ENCODE measurements around the gene CUL3. TPM values are rescaled to one million over a fixed set of nuclear protein-coding genes. Genes with fewer than 3 reads are reported as not detected.
"Not testable (repeated sequence)": the region's sequence is repeated elsewhere in the genome, so short reads cannot be mapped to it uniquely, and the experiment has no call there.

CUL3 gene
- total RNA-seq, 2 donors from 2014 or later: 26.5 to 33.3 TPM

DNA sequence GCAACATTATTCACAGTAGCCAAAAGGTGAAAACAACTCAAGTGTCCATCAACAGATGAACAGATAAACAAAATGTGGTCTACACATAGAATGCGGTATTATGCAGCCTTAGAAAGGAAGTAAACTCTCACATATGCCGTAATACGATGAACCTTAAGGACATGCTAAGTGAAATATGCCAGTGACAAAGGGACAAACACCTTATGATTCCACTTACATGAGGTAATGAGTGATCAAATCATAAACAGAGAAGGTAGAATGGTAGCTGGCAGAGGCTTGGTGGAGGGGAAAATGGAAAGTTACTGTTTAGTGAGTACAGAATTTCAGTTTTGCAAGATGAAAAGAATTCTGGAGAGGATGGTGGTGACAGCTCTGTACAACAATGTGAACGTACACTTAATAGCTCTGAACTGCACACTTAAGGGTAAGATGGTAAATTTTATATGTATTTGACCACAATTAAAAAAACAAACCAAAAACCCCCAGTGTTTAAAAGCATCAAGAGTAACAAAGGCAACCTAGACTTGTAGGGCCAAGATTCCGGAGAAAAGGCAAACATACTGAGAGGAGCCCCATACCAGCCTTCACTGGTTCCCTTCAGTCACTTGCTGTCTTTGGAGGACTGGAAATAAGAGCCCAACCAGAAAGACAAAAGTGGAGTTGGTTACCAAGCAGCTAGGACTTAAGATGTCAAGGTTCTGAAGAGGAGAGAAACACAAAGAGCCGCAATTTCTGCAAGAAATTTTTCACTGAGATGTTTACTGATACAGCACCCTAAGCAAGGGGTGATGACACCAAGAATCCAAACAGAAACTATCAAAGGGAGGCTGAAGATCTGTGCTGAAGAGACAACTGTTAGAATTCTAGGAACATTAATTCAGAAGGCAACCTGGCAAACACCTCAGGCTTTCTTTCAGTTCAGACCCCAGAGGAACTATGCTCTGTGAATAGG is 61.3 kb downstream of the CUL3 start:
- Histone ChIP-seq H3K4me1 (peaks cover 34% of the 10 kb centered on the region), H3K27ac (no peak overlapping the region)
- peak; percentile 12 for ATAC-seq

GRCh38 chr2:224522483-224522882 is 62.7 kb downstream of the CUL3 start:
- H3K4me3 ChIP-seq; H3K27ac ChIP-seq; H3K9me3 ChIP-seq; DNase-seq; H3K27me3 ChIP-seq; intact Hi-C loops (cut with DNase I); H3K36me3 ChIP-seq (replicated peaks in 1 of 2; ENCODE audit: insufficient read depth in 1 of 2, low read depth in 2 of 2); ATAC-seq: not testable (repeated sequence)
- 95 to 97% methylated on average over 10 of the region's 10 CpGs for WGBS, 2 donors
- H3K4me1 ChIP-seq: peaks cover 34% of the 10 kb centered on the region

More for the DNA sequence above, 61.3 kb downstream of the CUL3 start:
- Histone ChIP-seq H3K9me3 (no peaks in the 10 kb centered on the region), H3K36me3 (replicated peaks in 1 of 2; ENCODE audit: insufficient read depth in 1 of 2, low read depth in 2 of 2) (no peaks in the 10 kb centered on the region), H3K27me3 (no peaks in the 10 kb centered on the region), H3K4me3 (no peak overlapping the region)
- no peak for DNase-seq
- intact Hi-C loops (cut with DNase I): no loop called here
- TF ChIP-seq POLR2A (IDR thresholded peaks at IDR 0.05): no peak
- TF ChIP-seq CTCF (IDR thresholded peaks at IDR 0.05): no peak
- WGBS, 2 donors: 87 to 89% methylated on average over 6 of the region's 6 CpGs

GRCh38 chr2:224520064-224520463 is 65.1 kb downstream of the CUL3 start:
- no peak overlapping the region for H3K27ac ChIP-seq
- WGBS, 2 donors: 36 to 56% methylated on average over 1 of the region's 1 CpG
- DNase-seq (no peak), ATAC-seq (no peak)
- intact Hi-C loops (cut with DNase I): no loop called here
- H3K4me3 ChIP-seq: no peak overlapping the region
- H3K36me3 ChIP-seq (replicated peaks in 1 of 2; ENCODE audit: insufficient read depth in 1 of 2, low read depth in 2 of 2): no peaks in the 10 kb centered on the region
- H3K9me3 ChIP-seq: no peaks in the 10 kb centered on the region
- no peak for TF ChIP-seq POLR2A (IDR thresholded peaks at IDR 0.05)
- no peaks in the 10 kb centered on the region for H3K27me3 ChIP-seq
- peaks cover 25% of the 10 kb centered on the region for H3K4me1 ChIP-seq

GRCh38 chr2:224518806-224519580 is 66.2 kb downstream of the CUL3 start:
- ATAC-seq: no peak
- no peak overlapping the region for H3K27ac ChIP-seq
- intact Hi-C loops (cut with DNase I): no loop called here
- no peak overlapping the region for H3K4me3 ChIP-seq
- WGBS, 2 donors: 91 to 93% methylated on average over 4 of the region's 4 CpGs
- peaks cover 18% of the 10 kb centered on the region for H3K4me1 ChIP-seq
- DNase-seq: no peak
- H3K27me3 ChIP-seq: no peaks in the 10 kb centered on the region
- H3K36me3 ChIP-seq (replicated peaks in 1 of 2; ENCODE audit: insufficient read depth in 1 of 2, low read depth in 2 of 2): no peaks in the 10 kb centered on the region
- H3K9me3 ChIP-seq: no peaks in the 10 kb centered on the region
- TF ChIP-seq POLR2A (IDR thresholded peaks at IDR 0.05) (no peak), CTCF (IDR thresholded peaks at IDR 0.05) (no peak)

- Histone ChIP-seq H3K4me3 (no peak overlapping the region), H3K9me3 (no peaks in the 10 kb centered on the region), H3K4me1 (peaks cover 17% of the 10 kb centered on the region), H3K27me3 (no peaks in the 10 kb centered on the region), H3K27ac (no peak overlapping the region), H3K36me3 (replicated peaks in 1 of 2; ENCODE audit: insufficient read depth in 1 of 2, low read depth in 2 of 2) (peaks cover 0 to 2% of the 10 kb centered on the region in 2 donors)
- intact Hi-C loops (cut with DNase I): no loop called here
- DNase-seq: no peak
- 77 to 88% methylated on average over 2 of the region's 2 CpGs for WGBS, 2 donors
- no peak for ATAC-seq
- TF ChIP-seq CTCF (IDR thresholded peaks at IDR 0.05): no peak
- no peak for TF ChIP-seq POLR2A (IDR thresholded peaks at IDR 0.05)
These were observed 67.2 kb downstream of the CUL3 start for GRCh38 chr2:224517963-224518362.

- H3K4me1 ChIP-seq: peaks cover 14% of the 10 kb centered on the region
- H3K4me3 ChIP-seq; H3K9me3 ChIP-seq; H3K27ac ChIP-seq; ATAC-seq; intact Hi-C loops (cut with DNase I); H3K27me3 ChIP-seq; H3K36me3 ChIP-seq (replicated peaks in 1 of 2; ENCODE audit: insufficient read depth in 1 of 2, low read depth in 2 of 2); DNase-seq: not testable (repeated sequence)
- 89 to 92% methylated on average over 10 of the region's 10 CpGs for WGBS, 2 donors
These were observed 68.8 kb downstream of the CUL3 start for GRCh38 chr2:224516393-224516792.

Measured in body of pancreas (tissue), 4 donors.